HCEC 1CT (cell line): ENCODE results near the gene PITRM1.
"Not testable (repeated sequence)": the region's sequence is repeated elsewhere in the genome, so short reads cannot be mapped to it uniquely, and the experiment has no call there.

ENCODE experiments used
- DNase-seq: peaks from one replicate; pipeline ENCODE4 v3.0.0-alpha.2; 2017

The PITRM1 gene

GRCh38 chr10:3172446-3173170 lies at the start of gene PITRM1:
PITRM1 (minus strand) TSS chr10:3172782; CDS start chr10:3172772, 10 bp downstream.
- peak; percentile 99 for DNase-seq

DNA sequence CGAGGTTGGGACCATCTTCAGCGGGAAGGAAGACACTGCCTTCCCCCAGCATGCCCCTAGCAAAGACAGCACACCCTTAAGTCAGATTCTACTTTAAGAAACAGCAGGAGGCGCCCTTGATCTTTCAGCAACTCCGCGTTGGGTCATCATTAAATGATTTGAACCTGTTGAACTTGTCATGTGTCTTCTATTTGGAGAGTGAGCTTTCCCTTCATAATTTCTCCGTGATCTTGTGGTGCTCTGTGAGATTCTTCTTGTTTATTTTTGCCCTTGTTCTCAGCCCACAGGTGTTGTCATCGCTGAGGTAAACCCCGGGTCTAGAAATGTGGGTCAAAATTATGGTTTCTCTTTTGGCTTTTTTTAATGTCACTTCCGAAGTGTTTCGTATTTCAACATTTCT lies 49.5 kb upstream of the PITRM1 start:
- no peak for DNase-seq

DNA sequence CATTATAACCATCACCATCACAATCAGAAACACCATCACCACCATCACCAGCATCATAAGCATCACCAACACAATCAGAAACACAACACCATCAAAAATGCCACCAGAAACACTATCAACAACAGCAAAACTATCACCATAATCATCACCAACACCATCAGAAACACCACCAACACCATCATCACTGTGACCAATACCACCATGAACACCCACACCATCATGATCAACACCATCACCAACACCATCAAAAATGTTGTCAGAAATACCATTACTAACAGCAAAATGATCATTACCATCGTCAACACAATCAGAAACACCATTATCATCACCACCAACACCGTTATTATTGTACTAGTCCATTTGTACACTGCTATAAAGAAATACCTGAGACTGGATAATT lies 49.0 kb upstream of the PITRM1 start:
- DNase-seq: not testable (repeated sequence)

GRCh38 chr10:3220853-3221252 lies 48.3 kb upstream of the PITRM1 start:
- DNase-seq: peak; percentile 82

GRCh38 chr10:3219021-3219628 lies 46.5 kb upstream of the PITRM1 start:
- not testable (repeated sequence) for DNase-seq

GRCh38 chr10:3217853-3218252 lies 45.3 kb upstream of the PITRM1 start:
- DNase-seq: no peak

- peak; percentile 73 for DNase-seq
Measured at GRCh38 chr10:3217301-3217700, 44.7 kb upstream of the PITRM1 start.

DNA sequence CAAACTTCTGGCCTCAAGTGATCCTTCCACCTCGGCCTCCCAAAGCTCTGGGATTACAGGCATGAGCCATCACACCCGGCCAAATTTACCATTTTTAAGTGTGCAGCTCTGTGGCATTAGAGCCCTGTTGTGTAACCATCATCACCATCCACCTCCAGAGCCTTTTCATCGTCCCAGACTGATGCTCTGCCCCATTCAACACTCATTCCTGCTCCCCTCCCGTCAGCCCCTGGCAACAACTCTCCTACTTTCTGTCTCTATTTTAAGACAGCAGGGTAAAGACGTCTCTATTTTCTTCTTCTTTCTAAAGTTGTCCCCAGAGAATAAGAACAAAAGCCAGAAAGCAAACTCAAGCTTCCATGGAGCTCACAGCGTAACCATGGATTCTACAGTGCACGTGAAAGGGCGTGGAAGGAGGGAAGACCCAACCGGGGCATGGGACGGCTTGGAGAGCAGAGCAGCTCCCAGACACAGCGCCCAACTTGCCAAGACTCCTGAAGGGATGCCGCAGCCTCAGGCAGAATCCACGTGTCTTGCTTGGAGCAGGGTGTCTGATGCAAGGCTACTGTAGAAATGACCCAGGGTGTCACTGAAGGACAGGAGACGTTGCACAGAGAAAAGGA lies 42.7 kb upstream of the PITRM1 start:
- DNase-seq: no peak

DNA sequence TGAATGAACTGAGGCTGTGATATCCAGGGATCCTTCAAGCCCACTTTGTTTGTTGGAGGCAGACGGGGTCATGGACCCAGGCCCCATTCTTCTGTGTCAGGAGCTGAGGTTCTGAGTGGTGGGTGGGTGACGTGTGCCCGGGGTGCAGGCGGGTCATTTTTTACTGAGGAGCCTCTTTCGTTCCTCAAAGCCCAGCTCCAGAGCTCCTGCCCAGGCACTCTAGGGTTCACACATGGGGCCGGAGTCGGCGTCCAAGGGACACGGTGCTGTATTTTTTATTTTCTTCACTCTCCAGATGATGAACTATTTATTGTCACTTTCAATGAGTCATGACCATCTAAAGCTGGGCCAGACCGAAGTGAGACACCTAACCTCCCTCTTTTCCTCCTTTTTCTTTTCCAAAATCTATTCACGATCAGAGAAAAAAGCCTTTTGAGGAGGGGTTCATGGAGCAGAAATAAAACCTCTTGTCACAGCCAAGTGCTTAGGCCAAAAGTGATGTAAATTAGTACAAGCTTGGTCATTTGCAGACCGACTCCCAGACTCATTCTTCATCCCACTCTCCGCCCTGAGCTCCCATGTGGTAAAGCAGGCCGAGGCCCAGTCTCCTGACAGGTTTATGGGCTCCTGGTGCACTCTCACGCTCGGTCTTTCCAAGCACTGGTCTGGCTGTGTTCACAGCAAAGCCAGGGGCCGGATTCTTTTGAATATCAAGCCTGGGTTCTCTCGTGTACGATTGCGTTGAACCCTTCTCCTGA lies 41.4 kb upstream of the PITRM1 start:
- no peak for DNase-seq

GRCh38 chr10:3213208-3213607 lies 40.6 kb upstream of the PITRM1 start:
- DNase-seq: no peak

- no peak for DNase-seq
Measured at GRCh38 chr10:3210251-3210877, 37.8 kb upstream of the PITRM1 start.

GRCh38 chr10:3208481-3209406 lies 36.2 kb upstream of the PITRM1 start:
- DNase-seq: no peak

GRCh38 chr10:3207351-3207750 lies 34.8 kb upstream of the PITRM1 start:
- DNase-seq: no peak

DNA sequence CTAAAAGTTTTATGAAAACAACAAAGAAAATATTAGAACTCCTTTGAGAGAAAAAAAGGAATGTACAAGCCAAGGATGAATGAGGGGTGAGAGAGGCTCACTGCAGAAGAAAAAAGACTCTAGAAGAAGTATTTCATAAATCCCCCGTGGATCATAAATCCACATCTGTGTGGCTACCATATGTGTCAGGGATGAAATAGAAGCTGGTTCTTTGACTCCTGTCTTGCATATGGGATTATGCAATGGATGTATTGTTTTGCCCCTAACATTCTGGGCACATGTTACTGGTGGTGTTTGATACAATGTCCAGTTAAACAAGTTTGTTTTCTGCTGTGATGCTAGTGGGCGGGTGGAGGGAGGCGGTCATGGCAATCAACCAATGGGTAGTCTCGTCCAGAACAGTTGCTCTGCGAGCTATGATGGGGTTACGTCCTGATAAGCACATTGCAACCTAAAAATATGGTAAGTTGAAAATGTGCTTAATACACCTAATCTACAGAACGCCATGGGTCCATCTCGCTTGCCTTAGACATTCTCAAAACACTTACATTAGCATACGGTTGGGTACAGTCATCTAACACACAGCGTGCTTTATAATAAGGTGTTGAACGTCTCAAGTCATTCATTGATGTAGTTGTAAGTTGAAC lies 34.1 kb upstream of the PITRM1 start:
- DNase-seq: no peak

GRCh38 chr10:3203972-3204371 lies 31.4 kb upstream of the PITRM1 start:
- no peak for DNase-seq

GRCh38 chr10:3203016-3203811 lies 30.6 kb upstream of the PITRM1 start:
- DNase-seq: no peak

DNA sequence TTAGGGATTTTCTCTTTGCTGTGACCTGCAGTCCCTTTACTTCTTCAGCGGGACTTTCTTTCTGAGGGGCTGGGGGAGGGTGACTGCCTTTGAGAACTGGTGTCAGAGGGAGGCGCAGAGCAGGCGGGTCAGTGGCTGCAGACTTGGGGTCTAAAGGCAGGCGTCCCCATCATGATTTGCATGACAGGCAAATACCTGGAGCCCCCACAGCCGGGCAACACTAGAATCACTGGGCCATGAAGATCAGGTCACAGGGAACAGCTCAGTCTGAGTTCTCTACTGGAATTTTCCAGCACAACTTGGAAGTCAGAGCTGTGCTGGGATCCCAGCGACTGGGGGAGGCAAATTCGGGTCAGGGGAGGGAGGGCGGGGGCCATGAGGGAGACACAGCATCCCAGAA lies 29.2 kb upstream of the PITRM1 start:
- no peak for DNase-seq

- no peak for DNase-seq
Measured at GRCh38 chr10:3199488-3199887, 26.9 kb upstream of the PITRM1 start.

GRCh38 chr10:3198900-3199299 lies 26.3 kb upstream of the PITRM1 start:
- no peak for DNase-seq

DNA sequence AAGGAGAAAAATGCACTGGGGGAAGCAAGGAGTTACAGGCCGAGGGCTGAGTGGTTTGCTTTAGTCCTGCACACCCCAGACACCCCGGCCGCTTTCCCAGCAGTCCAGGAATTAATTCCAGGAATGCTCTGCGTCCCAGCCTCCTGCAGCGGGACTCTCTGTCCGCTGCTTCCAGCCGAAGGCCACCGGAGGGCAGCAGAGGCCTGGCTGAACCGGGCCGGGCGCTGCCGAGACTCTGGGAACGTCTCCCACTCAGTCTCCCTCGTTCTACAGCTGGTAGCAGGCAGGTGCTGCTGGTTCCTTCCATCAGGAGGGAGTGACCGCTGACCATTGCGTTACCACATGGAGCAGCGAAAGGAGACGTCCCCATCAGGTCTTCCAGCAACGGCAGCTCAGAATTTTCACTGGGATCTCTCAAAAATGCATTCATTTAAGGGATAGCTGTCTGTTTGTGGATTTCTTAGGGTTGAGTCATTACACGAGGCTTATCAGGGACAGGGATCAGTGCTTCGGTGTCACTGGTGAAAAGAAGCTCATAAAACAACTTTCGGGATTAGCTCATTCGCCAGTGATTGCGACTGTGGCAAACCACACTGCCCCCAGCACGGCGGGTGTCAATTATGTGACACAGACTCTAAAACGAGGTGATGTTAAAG lies 24.9 kb upstream of the PITRM1 start:
- peak; percentile 81 for DNase-seq
